Stimulated activated CD8-positive, alpha-beta memory T cell treated with anti-CD3 and anti-CD28 coated beads, Interleukin-15, amount 100 ng/mL, for 24 hours (primary cell): ENCODE results near the gene INPP4A.

Source experiments
- DNase-seq: peaks from one replicate; pipeline ENCODE4 v3.0.0-alpha.2; 2020; ENCODE audit warnings: low read depth

The INPP4A gene

DNA sequence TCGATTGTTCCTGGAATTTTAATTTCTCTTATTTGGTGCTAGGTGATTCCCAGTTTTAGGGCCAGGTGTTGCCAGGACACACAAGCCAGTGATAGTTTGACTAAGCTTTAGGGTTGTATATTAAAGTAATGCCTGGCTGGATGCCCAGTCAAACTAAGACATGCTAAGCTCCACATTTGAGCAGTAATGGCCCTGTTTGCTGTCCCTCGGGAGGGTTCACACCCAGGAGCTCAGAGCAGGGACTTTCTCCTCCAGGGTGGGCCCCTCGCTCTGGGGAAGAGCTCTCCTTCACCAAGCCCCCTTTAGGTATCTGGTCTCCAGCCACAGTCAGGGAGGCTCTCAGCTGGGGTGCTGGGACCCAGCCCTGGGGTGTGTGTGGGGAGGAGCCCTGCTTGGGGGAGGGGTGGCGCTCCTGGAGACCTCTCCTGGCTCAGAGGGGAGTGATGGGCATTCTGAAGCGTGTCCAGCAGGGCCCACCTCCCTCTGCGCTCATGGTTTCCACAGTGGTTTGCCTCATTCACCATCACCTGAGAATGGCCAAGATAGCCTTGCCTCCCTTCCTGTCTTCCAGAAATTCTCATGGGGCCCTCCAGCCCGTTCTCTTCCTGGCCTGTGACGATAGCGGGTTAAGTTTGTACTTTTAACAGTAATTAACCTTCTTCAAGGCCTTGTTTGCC is 31.7 kb downstream of the INPP4A start:
- DNase-seq: no peak

DNA sequence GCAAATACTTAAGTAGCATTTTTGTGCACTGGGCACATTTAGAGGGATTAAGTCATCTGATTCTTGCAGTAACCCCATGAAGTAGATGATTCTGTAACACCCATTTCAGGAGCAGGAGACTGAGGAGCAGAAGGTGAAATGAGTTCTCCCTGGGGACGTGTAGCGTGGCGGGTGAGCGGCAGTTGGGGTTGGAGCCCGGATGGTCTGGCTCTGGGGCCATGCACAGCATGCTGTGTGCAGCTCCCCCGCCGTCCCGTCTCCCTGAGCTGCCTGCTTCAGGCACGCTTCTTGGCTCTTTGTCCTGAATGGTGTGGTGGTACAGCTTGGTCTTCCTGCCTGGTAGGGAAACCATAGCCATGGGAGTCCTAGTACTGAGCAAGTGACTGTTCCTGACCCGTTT is 32.4 kb downstream of the INPP4A start:
- DNase-seq: no peak

DNA sequence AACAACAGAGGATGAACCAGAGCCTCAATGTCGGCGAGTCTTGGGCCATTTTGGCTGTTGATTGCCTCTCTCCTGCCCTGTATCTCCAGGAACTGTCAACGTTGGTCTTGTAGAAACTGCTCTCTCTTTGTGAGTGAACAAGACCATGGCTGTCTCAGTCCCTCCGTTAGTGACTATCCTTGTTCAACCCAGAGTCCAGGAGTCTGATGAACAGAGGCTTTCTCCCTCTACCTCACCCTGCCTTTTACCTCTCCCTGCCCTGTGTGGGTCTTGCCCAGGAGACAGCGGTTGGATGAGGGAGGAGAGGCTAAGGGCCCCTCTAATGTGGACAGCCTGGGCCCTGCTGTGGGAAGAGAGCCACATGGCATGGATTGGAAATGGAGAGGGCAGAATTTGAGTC is 32.8 kb downstream of the INPP4A start:
- no peak for DNase-seq

DNA sequence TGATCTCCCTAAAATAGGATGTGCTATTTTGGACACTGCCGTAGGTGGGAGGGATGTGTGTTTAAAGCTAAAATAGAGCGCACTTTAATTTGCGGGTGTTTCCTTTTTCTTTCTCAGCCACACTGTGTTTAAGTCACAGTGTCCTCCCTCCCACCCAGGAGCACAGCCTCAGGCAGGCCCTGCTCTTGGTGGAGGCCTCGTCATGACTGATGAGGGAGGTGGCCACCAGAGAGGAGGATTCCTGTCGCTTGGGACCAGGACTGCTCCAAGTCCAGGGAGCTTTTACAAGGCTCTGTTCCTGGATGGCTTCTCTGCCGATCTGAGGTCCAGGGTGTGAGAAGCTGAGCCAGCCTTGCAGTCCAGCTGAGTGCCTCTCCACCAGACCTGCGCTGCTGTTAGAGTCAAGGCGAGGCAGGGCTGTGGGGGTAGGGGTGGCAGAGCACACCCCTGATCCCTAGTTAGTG is 33.5 kb downstream of the INPP4A start:
- no peak for DNase-seq

DNA sequence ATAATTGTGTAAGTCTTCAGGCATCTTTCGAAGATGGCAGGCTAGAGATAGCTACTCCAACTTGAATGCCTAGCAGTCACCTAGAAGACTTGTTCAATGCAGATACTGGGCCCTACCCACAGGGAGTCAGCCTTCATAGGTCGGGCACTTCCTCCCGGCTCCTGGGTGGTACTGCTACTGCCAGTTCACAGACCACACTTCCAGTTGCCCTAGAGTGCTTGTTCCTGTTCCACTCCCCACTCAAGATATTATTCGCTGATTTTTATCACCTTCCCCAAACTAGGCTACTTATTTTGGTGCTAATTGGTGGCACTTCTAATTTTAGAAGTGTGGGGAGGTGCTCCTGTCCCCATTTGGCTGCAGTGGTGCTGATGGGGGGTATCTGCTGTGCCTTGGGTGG is 34.2 kb downstream of the INPP4A start:
- no peak for DNase-seq

GRCh38 chr2:98479371-98479770 is 34.7 kb downstream of the INPP4A start:
- no peak for DNase-seq

GRCh38 chr2:98479959-98480524 is 35.4 kb downstream of the INPP4A start:
- DNase-seq: no peak

GRCh38 chr2:98480598-98480997 is 35.9 kb downstream of the INPP4A start:
- no peak for DNase-seq

GRCh38 chr2:98482362-98482761 is 37.7 kb downstream of the INPP4A start:
- DNase-seq: no peak

- no peak for DNase-seq
Measured at GRCh38 chr2:98483257-98483861, 38.7 kb downstream of the INPP4A start.

GRCh38 chr2:98484121-98484557 is 39.5 kb downstream of the INPP4A start:
- DNase-seq: no peak

DNA sequence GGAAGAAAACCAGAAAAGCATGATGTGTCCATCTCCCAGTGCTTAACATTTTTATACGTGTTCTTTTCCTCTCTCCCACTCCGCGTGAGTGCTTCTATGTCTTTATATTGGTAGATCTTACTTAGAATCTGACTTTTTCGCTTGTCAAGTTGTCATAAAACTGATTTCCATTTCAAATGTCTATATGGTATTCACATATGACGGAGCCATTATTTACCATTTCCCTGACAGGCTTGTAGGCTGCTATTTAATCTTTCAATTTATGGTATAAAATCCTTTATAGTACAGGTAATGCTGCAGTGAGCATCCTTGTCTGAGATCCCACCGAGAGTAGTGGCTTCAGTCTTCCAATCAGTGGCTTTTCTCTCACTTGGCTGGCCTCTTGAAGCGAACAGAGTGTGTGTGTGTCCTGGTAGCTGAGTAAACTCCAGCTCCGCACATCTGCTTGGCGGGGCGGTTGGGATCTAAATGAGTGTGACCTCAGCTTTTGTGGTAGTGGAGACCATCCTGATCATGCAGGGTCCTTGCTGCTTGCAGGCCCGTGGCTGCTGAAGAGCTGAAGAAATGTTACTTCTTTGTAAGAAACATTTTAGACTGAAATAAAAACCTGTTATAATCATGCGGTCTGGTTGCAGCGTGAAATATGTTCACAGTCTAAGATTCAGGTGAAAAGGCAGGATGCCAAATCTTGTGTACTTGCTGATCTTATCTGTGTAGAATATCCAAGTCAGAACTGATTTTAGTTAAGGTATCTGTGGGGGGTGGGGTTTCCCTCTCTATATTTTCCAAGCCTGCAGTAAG is 40.2 kb downstream of the INPP4A start:
- DNase-seq: no peak

DNA sequence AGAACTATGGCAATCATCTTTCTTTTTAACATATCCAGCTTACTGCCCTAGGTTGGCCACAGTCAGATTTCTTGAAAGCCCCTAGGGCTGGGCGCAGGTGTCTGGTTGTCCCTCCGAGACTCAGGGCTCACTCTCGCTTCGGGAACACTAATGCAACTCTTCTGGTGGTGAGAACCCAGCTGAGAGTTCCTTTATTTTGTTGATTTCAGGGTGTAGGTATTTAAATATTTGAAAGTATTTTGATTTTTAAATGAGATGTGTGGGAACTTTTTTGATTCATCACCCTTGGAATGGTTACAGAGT is 40.7 kb downstream of the INPP4A start:
- no peak for DNase-seq

- DNase-seq: no peak
Measured at GRCh38 chr2:98486374-98486981, 41.8 kb downstream of the INPP4A start.

- DNase-seq: no peak
Measured at GRCh38 chr2:98487101-98487805, 42.6 kb downstream of the INPP4A start.

GRCh38 chr2:98487806-98488189 is 43.1 kb downstream of the INPP4A start:
- DNase-seq: no peak

DNA sequence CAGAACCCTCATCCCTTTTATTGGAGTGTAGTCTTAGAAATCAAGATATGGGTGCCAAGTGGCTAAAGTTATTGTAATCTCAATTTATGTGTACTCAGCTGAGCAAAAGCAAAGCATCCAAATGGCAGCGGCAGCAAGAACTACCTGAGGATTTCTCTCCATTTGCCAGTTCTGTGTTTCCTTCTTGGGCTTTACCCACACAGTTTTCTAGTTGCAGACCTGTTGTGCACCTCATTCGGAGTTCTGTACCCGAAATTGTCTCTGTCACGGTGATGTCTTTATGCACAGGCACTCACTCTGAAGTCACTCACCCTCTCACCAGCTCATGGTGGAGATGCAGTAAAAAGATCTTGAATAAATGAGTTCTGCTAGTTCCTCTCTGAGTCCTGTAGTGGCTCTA is 43.6 kb downstream of the INPP4A start:
- DNase-seq: no peak

DNA sequence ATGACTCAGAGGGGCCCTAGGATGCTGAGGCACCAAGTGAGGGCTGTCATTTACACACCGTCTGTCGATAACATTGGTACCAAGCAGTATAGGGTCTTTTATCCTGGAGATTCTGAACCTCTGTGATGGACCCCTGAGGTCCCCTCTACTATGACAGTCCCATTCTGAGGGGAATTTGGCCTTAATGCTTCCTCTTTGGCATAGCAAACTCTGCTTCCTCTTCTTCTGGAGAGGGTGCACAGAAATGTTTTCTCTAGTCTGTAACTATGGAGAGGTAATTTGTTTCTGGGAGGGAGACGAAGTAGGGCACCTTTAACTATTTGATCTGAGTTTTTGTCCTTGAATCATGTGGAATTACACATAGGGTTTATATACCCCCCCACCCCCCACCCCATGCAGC is 44.8 kb downstream of the INPP4A start:
- no peak for DNase-seq

- no peak for DNase-seq
Measured at GRCh38 chr2:98489971-98490962, 45.6 kb downstream of the INPP4A start.

- DNase-seq: no peak
Measured at GRCh38 chr2:98492441-98492840, 47.8 kb downstream of the INPP4A start.

- DNase-seq: no peak
Measured at GRCh38 chr2:98494699-98495098, 50.0 kb downstream of the INPP4A start.
